Keratinocyte (primary cell): ENCODE data around the gene RGN.

Source experiments
- EZH2 ChIP-seq: IDR thresholded peaks from one replicate; pipeline ENCODE4 v1.6.1; 2012; ENCODE audit warnings: inconsistent platforms, mild to moderate bottlenecking, low read length, moderate library complexity
- TF ChIP-seq, protein P1 (sequence below), 3 experiments: IDR thresholded peaks in 1 of 3; conservative IDR thresholded peaks in 1 of 3; optimal IDR thresholded peaks in 1 of 3; 2 replicates in 2 of 3; 3 replicates in 1 of 3; pipeline versions ENCODE3 to v1.5.1; 2011; ENCODE audit warnings: low read length in 3 of 3, mild to moderate bottlenecking in 3 of 3, moderate library complexity in 2 of 3, control low read depth in 1 of 3, inconsistent platforms in 1 of 3; ENCODE audit not compliant: insufficient read depth in 2 of 3; ENCODE audit errors: extremely low read depth in 1 of 3

- TF ChIP-seq, protein P1, sequence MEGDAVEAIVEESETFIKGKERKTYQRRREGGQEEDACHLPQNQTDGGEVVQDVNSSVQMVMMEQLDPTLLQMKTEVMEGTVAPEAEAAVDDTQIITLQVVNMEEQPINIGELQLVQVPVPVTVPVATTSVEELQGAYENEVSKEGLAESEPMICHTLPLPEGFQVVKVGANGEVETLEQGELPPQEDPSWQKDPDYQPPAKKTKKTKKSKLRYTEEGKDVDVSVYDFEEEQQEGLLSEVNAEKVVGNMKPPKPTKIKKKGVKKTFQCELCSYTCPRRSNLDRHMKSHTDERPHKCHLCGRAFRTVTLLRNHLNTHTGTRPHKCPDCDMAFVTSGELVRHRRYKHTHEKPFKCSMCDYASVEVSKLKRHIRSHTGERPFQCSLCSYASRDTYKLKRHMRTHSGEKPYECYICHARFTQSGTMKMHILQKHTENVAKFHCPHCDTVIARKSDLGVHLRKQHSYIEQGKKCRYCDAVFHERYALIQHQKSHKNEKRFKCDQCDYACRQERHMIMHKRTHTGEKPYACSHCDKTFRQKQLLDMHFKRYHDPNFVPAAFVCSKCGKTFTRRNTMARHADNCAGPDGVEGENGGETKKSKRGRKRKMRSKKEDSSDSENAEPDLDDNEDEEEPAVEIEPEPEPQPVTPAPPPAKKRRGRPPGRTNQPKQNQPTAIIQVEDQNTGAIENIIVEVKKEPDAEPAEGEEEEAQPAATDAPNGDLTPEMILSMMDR (optimal IDR thresholded peaks at IDR 0.05 in 1 of 3, IDR thresholded peaks at IDR 0.05 in 1 of 3, conservative IDR thresholded peaks at IDR 0.05 in 1 of 3; ENCODE audit: extremely low read depth in 1 of 3, insufficient read depth in 2 of 3, low read length in 3 of 3), result no peak
- no peak for TF ChIP-seq EZH2
These were observed 18.9 kb upstream of the RGN start for GRCh38 chrX:47059142-47059874.
